OCI-LY1 (cell line): Measurements from ENCODE around the gene ACVR1B.

Experiments
- H2AFZ ChIP-seq: fragments of 200-600 bp; sonication (generic), shearing (Covaris generic); 2 replicates; pipeline ENCODE4 v1.6.0; 2014; ENCODE audit warnings: antibody characterized with exemption, mild to moderate bottlenecking, low read length
- H3F3A ChIP-seq: fragments of 200-600 bp; sonication (generic), shearing (Covaris generic); 2 replicates; pipeline ENCODE4 v1.6.0; 2014; ENCODE audit warnings: mild to moderate bottlenecking, antibody characterized with exemption, low read length, moderate library complexity; ENCODE audit not compliant: insufficient read depth
- H3K27ac ChIP-seq: fragments of 200-600 bp; sonication (generic); 2 replicates; pipeline ENCODE4 v1.5.1; 2014; ENCODE audit warnings: low read length, mixed run types, mild to moderate bottlenecking, low read depth; ENCODE audit not compliant: poor library complexity, severe bottlenecking
- H3K27me3 ChIP-seq: fragments of 200-600 bp; sonication (generic); 2 replicates; pipeline ENCODE4 v1.6.0; 2014; ENCODE audit warnings: antibody characterized with exemption, mild to moderate bottlenecking, low read length, moderate library complexity; ENCODE audit not compliant: insufficient read depth
- H3K36me3 ChIP-seq: fragments of 200-600 bp; sonication (generic); 2 replicates; pipeline ENCODE4 v1.6.1; 2014; ENCODE audit warnings: mild to moderate bottlenecking, antibody characterized with exemption, low read length, moderate library complexity, mixed read lengths; ENCODE audit not compliant: insufficient read depth
- H3K4me1 ChIP-seq: fragments of 200-600 bp; sonication (generic); 2 replicates; pipeline ENCODE4 v1.5.1; 2014; ENCODE audit warnings: mild to moderate bottlenecking, low read length, moderate library complexity; ENCODE audit not compliant: insufficient read depth, severe bottlenecking
- H3K4me2 ChIP-seq: fragments of 200-600 bp; sonication (generic), shearing (Covaris generic); 2 replicates; pipeline ENCODE4 v1.6.1; 2014; ENCODE audit warnings: low read length
- H3K4me3 ChIP-seq: fragments of 200-600 bp; sonication (generic); 2 replicates; pipeline ENCODE4 v1.5.1; 2014; ENCODE audit warnings: low read length, low read depth, mild to moderate bottlenecking, mixed read lengths; ENCODE audit not compliant: poor library complexity, severe bottlenecking
- H3K79me2 ChIP-seq: fragments of 200-600 bp; shearing (Covaris generic); 2 replicates; pipeline ENCODE4 v1.6.1; 2016; ENCODE audit warnings: mixed run types, low read length, mixed read lengths; ENCODE audit not compliant: insufficient read depth
- H3K9ac ChIP-seq: fragments of 200-600 bp; sonication (generic), shearing (Covaris generic); 2 replicates; pipeline ENCODE4 v1.6.1; 2014; ENCODE audit warnings: mild to moderate bottlenecking, low read length, mixed read lengths
- H3K9me2 ChIP-seq: fragments of 200-600 bp; sonication (generic), shearing (Covaris generic); 2 replicates; pipeline ENCODE4 v1.6.1; 2014; ENCODE audit warnings: low read depth, mild to moderate bottlenecking, low read length, mixed read lengths
- H3K9me3 ChIP-seq: fragments of 200-600 bp; shearing (Covaris generic); 2 replicates; pipeline ENCODE4 v1.6.1; 2014; ENCODE audit warnings: low read length, mixed read lengths
- H4K20me1 ChIP-seq: fragments of 200-600 bp; sonication (generic), shearing (Covaris generic); 2 replicates; pipeline ENCODE4 v1.6.0; 2016; ENCODE audit warnings: mild to moderate bottlenecking, low read length; ENCODE audit not compliant: insufficient read depth
- CTCF ChIP-seq: fragments of 200-600 bp; sonication (generic), shearing (Covaris generic); IDR thresholded peaks from 2 replicates; pipeline ENCODE4 v1.5.1; 2017; ENCODE audit warnings: mild to moderate bottlenecking, antibody characterized with exemption, low read length, moderate library complexity, mixed read lengths
- EZH2 ChIP-seq: fragments of 200-600 bp; sonication (generic), shearing (Covaris generic); IDR thresholded peaks from 2 replicates; pipeline ENCODE4 v1.8.0; 2017; ENCODE audit warnings: borderline replicate concordance, mixed run types, mild to moderate bottlenecking, antibody characterized with exemption, low read length, moderate library complexity, mixed read lengths

The ACVR1B gene

GRCh38 chr12:51959921-51960320 is 8.4 kb downstream of the ACVR1B start:
- Histone ChIP-seq H4K20me1 (no peaks in the 10 kb centered on the region), H3K27ac (no peak overlapping the region), H3K9me2 (no peaks in the 10 kb centered on the region), H3K4me3 (no peak overlapping the region), H2AFZ (no peak overlapping the region), H3K9me3 (no peaks in the 10 kb centered on the region), H3K4me2 (no peak overlapping the region), H3K4me1 (no peaks in the 10 kb centered on the region), H3K9ac (no peak overlapping the region), H3K36me3 (no peaks in the 10 kb centered on the region), H3K79me2 (no peaks in the 10 kb centered on the region), H3K27me3 (no peaks in the 10 kb centered on the region), H3F3A (no peaks in the 10 kb centered on the region)
- no peak for TF ChIP-seq EZH2
- TF ChIP-seq CTCF, result no peak

DNA sequence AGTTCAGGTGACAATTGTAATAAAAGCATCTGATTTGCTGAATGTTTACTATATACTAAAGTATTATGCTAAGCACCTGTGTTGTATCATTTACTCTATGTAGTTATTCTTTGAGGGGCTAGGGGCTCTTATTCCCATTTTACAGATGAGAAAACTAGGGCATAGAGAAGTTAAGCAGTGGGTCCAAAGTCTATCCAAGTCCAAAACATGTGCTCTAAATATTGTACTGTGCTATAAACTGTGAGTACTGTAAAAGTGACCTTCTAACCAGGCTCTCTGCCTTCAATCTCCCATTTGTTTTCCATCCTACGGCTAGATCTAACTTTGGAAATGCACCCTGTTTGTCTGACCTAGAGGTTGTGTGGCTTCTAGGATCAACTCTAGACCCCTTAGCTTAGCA is 9.0 kb downstream of the ACVR1B start:
- Histone ChIP-seq H4K20me1 (no peaks in the 10 kb centered on the region), H3K27me3 (peaks cover 2% of the 10 kb centered on the region; the same call in 1 of the 2 replicates), H3K4me1 (no peaks in the 10 kb centered on the region), H3K79me2 (no peaks in the 10 kb centered on the region), H3K9me3 (no peaks in the 10 kb centered on the region), H2AFZ (no peak overlapping the region), H3K9me2 (no peaks in the 10 kb centered on the region), H3K9ac (no peak overlapping the region), H3F3A (no peaks in the 10 kb centered on the region), H3K36me3 (no peaks in the 10 kb centered on the region), H3K4me2 (no peak overlapping the region), H3K27ac (no peak overlapping the region), H3K4me3 (no peak overlapping the region)
- no peak for TF ChIP-seq EZH2
- no peak for TF ChIP-seq CTCF

GRCh38 chr12:51960890-51961289 is 9.4 kb downstream of the ACVR1B start:
- H3K4me2 ChIP-seq, result no peak overlapping the region

More at GRCh38 chr12:51960890-51961289, 9.4 kb downstream of the ACVR1B start:
- Histone ChIP-seq H3K79me2 (no peaks in the 10 kb centered on the region), H4K20me1 (no peaks in the 10 kb centered on the region), H3K9me3 (no peaks in the 10 kb centered on the region), H3K4me3 (no peak overlapping the region), H3F3A (no peaks in the 10 kb centered on the region), H3K9ac (no peak overlapping the region), H2AFZ (no peak overlapping the region), H3K9me2 (no peaks in the 10 kb centered on the region), H3K36me3 (no peaks in the 10 kb centered on the region), H3K4me1 (no peaks in the 10 kb centered on the region), H3K27ac (no peak overlapping the region), H3K27me3 (peaks cover 3% of the 10 kb centered on the region; the same call in 1 of the 2 replicates)
- TF ChIP-seq CTCF (no peak), EZH2 (no peak)
